HepG2 (cell line): Measurements from ENCODE around the gene ABCC3. TPM values are rescaled to one million over a fixed set of nuclear protein-coding genes. Genes with fewer than 3 reads are reported as not detected.
A peak's percentile ranks its signal among the peaks of the same experiment; 100 is the strongest.

ENCODE experiments used
- ARNTL ChIP-seq: sonication (generic); formaldehyde crosslinking; IDR thresholded peaks from 2 replicates; pipeline ENCODE4 v1.4.0; 2020; ENCODE audit warnings: mild to moderate bottlenecking, missing genetic modification reagents
- BORCS8-MEF2B ChIP-seq: sonication (generic); formaldehyde crosslinking; IDR thresholded peaks from 2 replicates; pipeline ENCODE4 v1.8.0; 2022; ENCODE audit warnings: mild to moderate bottlenecking, missing genetic modification reagents
- CBFB ChIP-seq: sonication (generic); formaldehyde crosslinking; IDR thresholded peaks from 2 replicates; pipeline ENCODE4 v1.4.0; 2020; ENCODE audit warnings: missing genetic modification reagents
- CENPT ChIP-seq: sonication (generic); formaldehyde crosslinking; IDR thresholded peaks from 2 replicates; pipeline ENCODE4 v1.8.0; 2022; ENCODE audit warnings: low read depth, mild to moderate bottlenecking, moderate library complexity, missing genetic modification reagents
- DRAP1 ChIP-seq: IDR thresholded peaks from 2 replicates; pipeline ENCODE4 v1.6.1; 2016; ENCODE audit warnings: missing genetic modification reagents, missing compliant biosample characterization
- HNF4G ChIP-seq, 2 experiments: sonication (generic) in 1 of 2; formaldehyde crosslinking in 1 of 2; IDR thresholded peaks; 2 replicates each; pipeline versions ENCODE4 v1.4.0 to v1.6.1; 2011 to 2020; ENCODE audit warnings: borderline replicate concordance in 2 of 2, low read depth in 2 of 2, mild to moderate bottlenecking in 2 of 2, low read length in 1 of 2, missing genetic modification reagents in 1 of 2, moderate library complexity in 1 of 2
- HNRNPUL1 ChIP-seq: fragments of 200-400 bp; formaldehyde crosslinking; IDR thresholded peaks from 2 replicates; pipeline ENCODE4 v1.6.1; 2017; ENCODE audit warnings: low read depth, mild to moderate bottlenecking, low read length, moderate library complexity
- MYC ChIP-seq: sonication (generic); formaldehyde crosslinking; IDR thresholded peaks from 2 replicates; pipeline ENCODE4 v1.9.0; 2021; ENCODE audit warnings: missing genetic modification reagents, borderline replicate concordance
- MZF1 ChIP-seq: sonication (generic); formaldehyde crosslinking; IDR thresholded peaks from 2 replicates; pipeline ENCODE4 v1.8.1; 2023; ENCODE audit warnings: mild to moderate bottlenecking, missing genetic modification reagents, borderline replicate concordance
- NFE2L1 ChIP-seq: sonication (generic); formaldehyde crosslinking; IDR thresholded peaks from 2 replicates; pipeline ENCODE4 v1.4.0; 2020; ENCODE audit warnings: missing genetic modification reagents, mild to moderate bottlenecking, borderline replicate concordance
- PHF20 ChIP-seq: sonication (generic); formaldehyde crosslinking; IDR thresholded peaks from 2 replicates; pipeline ENCODE4 v1.5.0; 2020; ENCODE audit warnings: mild to moderate bottlenecking, missing genetic modification reagents
- SIN3A ChIP-seq: IDR thresholded peaks from 2 replicates; pipeline ENCODE4 v1.6.1; 2011; ENCODE audit warnings: low read depth, mild to moderate bottlenecking, control low read depth, low read length, borderline replicate concordance
- SMAD1 ChIP-seq: sonication (generic); formaldehyde crosslinking; IDR thresholded peaks from 2 replicates; pipeline ENCODE4 v1.4.0; 2020; ENCODE audit warnings: missing genetic modification reagents, low read depth, mild to moderate bottlenecking, borderline replicate concordance
- ZBTB8A ChIP-seq: sonication (generic); formaldehyde crosslinking; IDR thresholded peaks from 2 replicates; pipeline ENCODE4 v1.4.0; 2020; ENCODE audit warnings: mild to moderate bottlenecking, low read depth, missing genetic modification reagents, borderline replicate concordance
- ZFAT ChIP-seq: sonication (generic); formaldehyde crosslinking; conservative IDR thresholded peaks from 2 replicates; pipeline ENCODE4 v1.8.1; 2023; ENCODE audit warnings: missing genetic modification reagents, inconsistent platforms
- ZFP91 ChIP-seq: sonication (generic); formaldehyde crosslinking; IDR thresholded peaks from 2 replicates; pipeline ENCODE4 v1.9.0; 2022; ENCODE audit warnings: missing genetic modification reagents, mild to moderate bottlenecking, borderline replicate concordance
- ZNF18 ChIP-seq: sonication (generic); formaldehyde crosslinking; IDR thresholded peaks from 2 replicates; pipeline ENCODE4 v1.8.0; 2022; ENCODE audit warnings: mild to moderate bottlenecking, missing genetic modification reagents; ENCODE audit not compliant: insufficient replicate concordance
- ZNF281 ChIP-seq: sonication (generic); formaldehyde crosslinking; IDR thresholded peaks from 2 replicates; pipeline ENCODE4 v1.4.0; 2020; ENCODE audit warnings: missing genetic modification reagents, borderline replicate concordance
- ZNF350 ChIP-seq: sonication (generic); formaldehyde crosslinking; IDR thresholded peaks from 2 replicates; pipeline ENCODE4 v1.4.0; 2020; ENCODE audit warnings: mild to moderate bottlenecking, low read depth, missing genetic modification reagents, borderline replicate concordance
- ZNF546 ChIP-seq: sonication (generic); formaldehyde crosslinking; conservative IDR thresholded peaks from 2 replicates; pipeline ENCODE4 v1.8.1; 2023; ENCODE audit warnings: mild to moderate bottlenecking, missing genetic modification reagents
- ZNF781 ChIP-seq: sonication (generic); formaldehyde crosslinking; IDR thresholded peaks from 2 replicates; pipeline ENCODE4 v1.5.1; 2020; ENCODE audit warnings: borderline replicate concordance, mild to moderate bottlenecking, missing genetic modification reagents; ENCODE audit errors: not compliant biosample characterization
- polyA plus RNA-seq, 8 experiments: library from polyadenylated mRNA; depleted of rRNA in 3 of 8; stranded (reverse) in 7 of 8; unstranded in 1 of 8; fragments of >200 nt; fragmentation: Illumina TruSeq in 4 of 8; extraction: Trizol in 4 of 8; gene quantifications; 2 replicates each; pipeline versions ENCODE4 v1.2.1 to v1.2.3, GENCODE V29; 2011 to 2016; ENCODE audit warnings: low read depth in 4 of 8, missing spikeins in 1 of 8, mixed read lengths in 1 of 8; ENCODE audit not compliant: insufficient read depth in 1 of 8
- total RNA-seq, 5 experiments: library from RNA; depleted of rRNA; stranded (reverse); fragments of >200 nt; fragmentation: Illumina TruSeq; extraction: Trizol; gene quantifications; 2 replicates each; pipeline ENCODE4 v1.2.3, GENCODE V29; 2016; ENCODE audit warnings: low read depth in 1 of 5

ABCC3 gene
- total and polyA plus RNA-seq, 2 of the 13 experiments (the other 11 are each of a cell fraction or from before 2014, with no cell fraction given) = 25.2 to 50.7 TPM

GRCh38 chr17:50719144-50719923 lies 84.7 kb downstream of the ABCC3 start, which contains the start of gene LUC7L3 (continued):
- TF ChIP-seq ZNF281 (peak; percentile 99), HNF4G (IDR thresholded peaks at IDR 0.05; ENCODE audit: borderline replicate concordance, low read depth, low read length) (0 out of 2 replicates have a peak, but pooled peaks have one; percentile 10), HNF4G (CRISPR knock-in tag; IDR thresholded peaks at IDR 0.05; ENCODE audit: borderline replicate concordance, low read depth) (peak; percentile 54; the same call in 1 of the 2 replicates), NFE2L1 (no peak), ZFAT (CRISPR knock-in tag) (0 out of 2 replicates have a peak, but pooled peaks have one; percentile 25), ZNF781 (CRISPR knock-in tag) (no peak), ZNF18 (CRISPR knock-in tag) (no peak), CBFB (CRISPR knock-in tag) (peak; percentile 19; the same call in 1 of the 2 replicates), ZFP91 (CRISPR knock-in tag) (peak; percentile 94), ZNF350 (peak; percentile 87), PHF20 (CRISPR knock-in tag) (peak; percentile 85), SMAD1 (CRISPR knock-in tag) (peak; percentile 96; the same call in 1 of the 2 replicates), HNRNPUL1 (peak; percentile 90), MZF1 (no peak), MYC (CRISPR knock-in tag) (peak; percentile 95), SIN3A (no peak), DRAP1 (peak; percentile 88; the same call in 1 of the 2 replicates), ZNF546 (CRISPR knock-in tag) (no peak), ARNTL (CRISPR knock-in tag) (peak; percentile 77; the same call in 1 of the 2 replicates), ZBTB8A (CRISPR knock-in tag) (peak; percentile 95; the same call in 1 of the 2 replicates), BORCS8-MEF2B (peak; percentile 92), CENPT (CRISPR knock-in tag) (peak; percentile 54; the same call in 1 of the 2 replicates)
